HL-60 (cell line): ENCODE results near the gene TMEM130.
"Not testable (repeated sequence)": the region's sequence is repeated elsewhere in the genome, so short reads cannot be mapped to it uniquely, and the experiment has no call there.

Source experiments
- DNase-seq, 2 experiments: peaks; one replicate each; pipeline ENCODE4 v3.0.0-alpha.2; 2010 to 2020; ENCODE audit warnings: low read depth in 1 of 2, low spot score in 1 of 2
- H3K27ac ChIP-seq: fragments of 250-450 bp; sonication (Bioruptor Pico); replicated peaks from 2 replicates; pipeline ENCODE4 v1.5.1; 2020; ENCODE audit warnings: mild to moderate bottlenecking, moderate library complexity
- H3K27me3 ChIP-seq: fragments of 250-450 bp; sonication (Bioruptor Pico); 2 replicates; pipeline ENCODE4 v1.5.1; 2021; ENCODE audit warnings: mild to moderate bottlenecking, moderate library complexity; ENCODE audit not compliant: insufficient read depth, poor library complexity, severe bottlenecking
- H3K4me3 ChIP-seq: replicated peaks from 2 replicates; pipeline ENCODE4 v1.5.1; 2011; ENCODE audit warnings: mild to moderate bottlenecking, control low read depth, low read length; ENCODE audit not compliant: insufficient read depth
- CTCF ChIP-seq: IDR thresholded peaks from one replicate; pipeline ENCODE4 v1.5.1; 2011; ENCODE audit warnings: low read length, control low read depth, inconsistent platforms; ENCODE audit not compliant: insufficient read depth
- GABPA ChIP-seq: IDR thresholded peaks from 2 replicates; pipeline ENCODE4 v1.6.1; 2012; ENCODE audit warnings: low read depth
- POLR2AphosphoS5 ChIP-seq: IDR thresholded peaks from 2 replicates; pipeline ENCODE4 v1.6.1; 2012; ENCODE audit warnings: low read depth
- SPI1 ChIP-seq: IDR thresholded peaks from 2 replicates; pipeline ENCODE4 v1.6.1; 2012; ENCODE audit warnings: low read depth, mild to moderate bottlenecking, borderline replicate concordance
- TF ChIP-seq, protein P1 (sequence below): IDR thresholded peaks from 2 replicates; pipeline ENCODE4 v1.6.1; 2012; ENCODE audit warnings: low read depth; ENCODE audit not compliant: insufficient replicate concordance

TMEM130 gene

DNA sequence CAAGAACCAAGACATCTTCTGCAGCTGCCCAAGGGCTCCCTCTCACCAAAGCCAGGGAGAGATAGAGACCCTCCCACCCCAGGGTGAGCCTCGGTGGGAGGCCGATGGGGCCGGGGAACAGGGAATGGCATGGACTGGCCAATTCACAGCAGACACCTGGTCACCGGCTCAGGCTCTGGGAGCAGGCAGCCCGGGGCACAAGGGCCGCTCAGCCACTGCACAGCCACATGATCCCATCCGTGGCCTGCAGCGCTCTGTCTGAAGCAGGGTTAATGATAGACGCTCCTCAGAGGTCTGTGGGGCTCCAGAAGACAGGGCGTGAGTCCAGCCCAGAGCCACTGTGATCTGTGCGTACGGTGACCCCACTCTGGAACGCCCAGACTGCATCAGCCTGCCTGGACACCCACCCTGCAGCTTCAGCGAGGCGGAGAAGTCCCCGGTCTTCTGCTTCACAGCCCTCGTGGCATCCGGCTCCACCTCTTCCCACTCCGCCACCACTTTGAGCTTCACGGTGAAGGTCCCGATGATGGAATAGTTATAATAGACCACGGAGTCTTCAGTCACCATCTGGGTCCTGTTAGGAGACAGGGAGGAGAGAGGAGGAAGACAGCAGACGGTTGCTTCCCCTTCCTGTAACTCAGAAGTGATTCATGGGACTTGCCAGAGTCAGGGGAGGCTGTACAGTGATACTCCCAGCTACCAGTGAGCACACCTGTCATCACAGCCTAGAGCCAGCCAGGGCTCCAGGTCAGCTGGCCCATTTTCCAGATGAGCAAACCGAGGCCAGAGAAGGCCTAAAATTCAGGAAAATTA is 14.0 kb downstream of the TMEM130 start:
- no peak overlapping the region for H3K27ac ChIP-seq
- H3K4me3 ChIP-seq: no peak overlapping the region
- DNase-seq: no peak

GRCh38 chr7:98852826-98853225 is 17.0 kb downstream of the TMEM130 start:
- TF ChIP-seq SPI1 (no peak), GABPA (no peak), POLR2AphosphoS5 (no peak), CTCF (no peak)
- TF ChIP-seq, protein P1, sequence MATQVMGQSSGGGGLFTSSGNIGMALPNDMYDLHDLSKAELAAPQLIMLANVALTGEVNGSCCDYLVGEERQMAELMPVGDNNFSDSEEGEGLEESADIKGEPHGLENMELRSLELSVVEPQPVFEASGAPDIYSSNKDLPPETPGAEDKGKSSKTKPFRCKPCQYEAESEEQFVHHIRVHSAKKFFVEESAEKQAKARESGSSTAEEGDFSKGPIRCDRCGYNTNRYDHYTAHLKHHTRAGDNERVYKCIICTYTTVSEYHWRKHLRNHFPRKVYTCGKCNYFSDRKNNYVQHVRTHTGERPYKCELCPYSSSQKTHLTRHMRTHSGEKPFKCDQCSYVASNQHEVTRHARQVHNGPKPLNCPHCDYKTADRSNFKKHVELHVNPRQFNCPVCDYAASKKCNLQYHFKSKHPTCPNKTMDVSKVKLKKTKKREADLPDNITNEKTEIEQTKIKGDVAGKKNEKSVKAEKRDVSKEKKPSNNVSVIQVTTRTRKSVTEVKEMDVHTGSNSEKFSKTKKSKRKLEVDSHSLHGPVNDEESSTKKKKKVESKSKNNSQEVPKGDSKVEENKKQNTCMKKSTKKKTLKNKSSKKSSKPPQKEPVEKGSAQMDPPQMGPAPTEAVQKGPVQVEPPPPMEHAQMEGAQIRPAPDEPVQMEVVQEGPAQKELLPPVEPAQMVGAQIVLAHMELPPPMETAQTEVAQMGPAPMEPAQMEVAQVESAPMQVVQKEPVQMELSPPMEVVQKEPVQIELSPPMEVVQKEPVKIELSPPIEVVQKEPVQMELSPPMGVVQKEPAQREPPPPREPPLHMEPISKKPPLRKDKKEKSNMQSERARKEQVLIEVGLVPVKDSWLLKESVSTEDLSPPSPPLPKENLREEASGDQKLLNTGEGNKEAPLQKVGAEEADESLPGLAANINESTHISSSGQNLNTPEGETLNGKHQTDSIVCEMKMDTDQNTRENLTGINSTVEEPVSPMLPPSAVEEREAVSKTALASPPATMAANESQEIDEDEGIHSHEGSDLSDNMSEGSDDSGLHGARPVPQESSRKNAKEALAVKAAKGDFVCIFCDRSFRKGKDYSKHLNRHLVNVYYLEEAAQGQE: no peak
- no peaks in the 10 kb centered on the region for H3K27me3 ChIP-seq
- no peak overlapping the region for H3K4me3 ChIP-seq
- no peak for DNase-seq
- no peak overlapping the region for H3K27ac ChIP-seq

More for the DNA sequence above, 14.0 kb downstream of the TMEM130 start:
- no peaks in the 10 kb centered on the region for H3K27me3 ChIP-seq
- no peak for TF ChIP-seq POLR2AphosphoS5
- TF ChIP-seq GABPA: no peak

GRCh38 chr7:98848918-98849317 is 20.9 kb downstream of the TMEM130 start:
- H3K27ac ChIP-seq: no peak overlapping the region
- no peak overlapping the region for H3K4me3 ChIP-seq
- no peak for DNase-seq
- H3K27me3 ChIP-seq: no peaks in the 10 kb centered on the region
- no peak for TF ChIP-seq POLR2AphosphoS5
- TF ChIP-seq, protein P1: no peak
- no peak for TF ChIP-seq SPI1

DNA sequence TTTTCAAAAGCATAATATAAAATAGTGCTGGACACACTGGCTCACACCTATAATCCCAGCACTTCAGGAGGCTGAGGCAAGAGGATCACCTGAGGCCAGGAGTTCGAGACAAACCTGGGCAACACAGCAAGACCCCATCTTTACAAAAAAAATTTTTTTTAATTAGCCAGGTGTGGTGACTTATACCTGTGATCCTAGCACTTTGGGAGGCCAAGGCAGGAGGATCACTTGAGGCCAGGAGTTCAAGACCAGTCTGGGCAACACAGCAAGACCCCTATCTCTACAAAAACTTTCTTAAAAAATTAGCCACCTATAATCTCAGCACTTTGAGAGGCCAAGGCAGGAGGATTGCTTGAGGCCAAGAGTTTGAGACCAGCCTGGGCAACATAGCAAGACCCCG is 27.3 kb downstream of the TMEM130 start:
- not testable (repeated sequence) for DNase-seq, H3K4me3 ChIP-seq, H3K27ac ChIP-seq, H3K27me3 ChIP-seq

- TF ChIP-seq CTCF: peak; percentile 94
- TF ChIP-seq POLR2AphosphoS5: no peak
- TF ChIP-seq GABPA: no peak
- TF ChIP-seq, protein P1: no peak
- no peak for TF ChIP-seq SPI1
- peak in 1 of 2 experiments; percentile 38 for DNase-seq
- no peak overlapping the region for H3K27ac ChIP-seq
- H3K27me3 ChIP-seq: no peaks in the 10 kb centered on the region
- H3K4me3 ChIP-seq: no peak overlapping the region
These were observed 28.4 kb downstream of the TMEM130 start for GRCh38 chr7:98841179-98841997.
